Hindlimb muscle (tissue), 1 donor: ENCODE measurements around the gene EI24. TPM values are rescaled to one million over a fixed set of nuclear protein-coding genes. Genes with fewer than 3 reads are reported as not detected.
"Not testable (repeated sequence)": the region's sequence is repeated elsewhere in the genome, so short reads cannot be mapped to it uniquely, and the experiment has no call there.

Experiments used
- DNase-seq: peaks from one replicate; pipeline ENCODE4 v3.0.0-alpha.2; 2013
- polyA plus RNA-seq: library from polyadenylated mRNA; unstranded; fragments of 120-200 nt; gene quantifications from one replicate; pipeline ENCODE4 v1.2.1, GENCODE V29; 2013; ENCODE audit not compliant: insufficient read length

EI24 gene
- 56.3 TPM for polyA plus RNA-seq

- DNase-seq, result peak; percentile 92
Observed at GRCh38 chr11:125568970-125569914, at the start of gene EI24. EI24 (plus strand) TSS chr11:125569477; CDS start chr11:125572528, 3,051 bp downstream.

GRCh38 chr11:125519860-125520834, 49.1 kb upstream of the EI24 start:
- DNase-seq, result no peak

- DNase-seq, result no peak
Observed at GRCh38 chr11:125525303-125525702, 44.0 kb upstream of the EI24 start.

- no peak for DNase-seq
Observed at GRCh38 chr11:125532668-125533067, 36.6 kb upstream of the EI24 start.

- no peak for DNase-seq
Observed at GRCh38 chr11:125535585-125535984, 33.7 kb upstream of the EI24 start.

GRCh38 chr11:125536834-125537233, 32.4 kb upstream of the EI24 start:
- not testable (repeated sequence) for DNase-seq

GRCh38 chr11:125542709-125543108, 26.6 kb upstream of the EI24 start:
- DNase-seq, result no peak

- no peak for DNase-seq
Observed at GRCh38 chr11:125550780-125551179, 18.5 kb upstream of the EI24 start.

- no peak for DNase-seq
Observed at GRCh38 chr11:125551835-125552342, 17.4 kb upstream of the EI24 start.

- no peak for DNase-seq
Observed at GRCh38 chr11:125552927-125553326, 16.4 kb upstream of the EI24 start.

GRCh38 chr11:125553357-125553756, 15.9 kb upstream of the EI24 start:
- DNase-seq, result no peak

GRCh38 chr11:125554038-125554437, 15.2 kb upstream of the EI24 start:
- DNase-seq, result no peak

GRCh38 chr11:125559888-125560287, 9.4 kb upstream of the EI24 start:
- DNase-seq, result no peak

- DNase-seq, result no peak
Observed at GRCh38 chr11:125561924-125562323, 7.4 kb upstream of the EI24 start.

- DNase-seq, result no peak
Observed at GRCh38 chr11:125562430-125562829, 6.8 kb upstream of the EI24 start.

GRCh38 chr11:125564357-125564756, 4.9 kb upstream of the EI24 start:
- no peak for DNase-seq

- no peak for DNase-seq
Observed at GRCh38 chr11:125566235-125566634, 3.0 kb upstream of the EI24 start.

- DNase-seq, result no peak
Observed at GRCh38 chr11:125569915-125570621, 791 bp downstream of the EI24 start.

GRCh38 chr11:125570952-125571351, 1.7 kb downstream of the EI24 start:
- DNase-seq, result no peak

GRCh38 chr11:125572916-125573315, 3.6 kb downstream of the EI24 start:
- DNase-seq, result no peak

- DNase-seq, result not testable (repeated sequence)
Observed at GRCh38 chr11:125577181-125577580, 7.9 kb downstream of the EI24 start.

- DNase-seq, result no peak
Observed at GRCh38 chr11:125578783-125579182, 9.5 kb downstream of the EI24 start.
